ENCODE results near the gene SEC14L5.

The SEC14L5 gene

DNA sequence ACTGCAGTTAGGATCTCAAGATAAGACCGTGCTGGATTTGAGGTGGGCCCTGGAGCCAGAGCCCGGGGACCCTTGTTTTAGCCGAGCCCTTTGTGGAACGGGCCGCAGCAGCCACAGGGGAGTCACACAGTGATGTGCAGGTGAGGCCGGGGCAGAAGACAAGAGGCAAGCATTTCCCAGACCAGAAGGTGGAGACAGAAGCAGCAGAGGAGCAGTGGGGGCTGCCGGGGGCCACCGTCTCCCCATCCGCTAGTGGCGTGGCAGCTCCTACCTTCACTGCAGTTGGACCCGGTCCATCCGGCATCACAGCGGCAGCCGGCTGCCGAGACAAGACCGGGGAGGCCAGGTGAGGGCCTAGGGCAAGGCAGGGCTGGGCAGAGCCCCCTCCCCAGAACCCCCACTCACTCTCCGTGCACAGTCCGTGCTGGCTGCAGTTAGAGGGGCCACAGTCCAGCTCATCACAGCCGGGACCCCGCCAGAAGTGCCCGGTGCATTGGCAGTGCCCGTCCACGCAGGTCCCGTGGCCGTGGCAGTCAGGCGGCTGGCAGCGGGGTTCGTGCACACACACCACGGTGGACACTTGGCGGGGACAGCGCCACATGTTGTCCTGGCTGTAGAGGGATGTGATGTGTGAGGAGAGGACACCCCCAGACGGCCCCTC, 69.6 kb downstream of the SEC14L5 start:
- Histone ChIP-seq H3K4me1 (ENCODE audit: low read length) (peaks cover 5% of the 10 kb centered on the region; the same call in 1 of the 2 replicates), H2AFZ (ENCODE audit: low read depth, low read length) (no peak overlapping the region), H3K36me3 (replicated peaks; ENCODE audit: low read depth, low read length) (no peaks in the 10 kb centered on the region), H3K27ac (ENCODE audit: low read length) (no peak overlapping the region), H4K20me1 (ENCODE audit: insufficient read depth, low read length) (no peaks in the 10 kb centered on the region), H3K79me2 (ENCODE audit: low read length) (no peaks in the 10 kb centered on the region), H3K9me3 (ENCODE audit: insufficient read depth, low read length) (no peaks in the 10 kb centered on the region), H3K9ac (ENCODE audit: low read length) (no peak overlapping the region), H3K27me3 (ENCODE audit: low read depth, low read length) (no peaks in the 10 kb centered on the region), H3K4me3 (ENCODE audit: low read length) (no peak overlapping the region), H3K4me2 (ENCODE audit: low read length) (no peak overlapping the region)
- TF ChIP-seq, protein P1, sequence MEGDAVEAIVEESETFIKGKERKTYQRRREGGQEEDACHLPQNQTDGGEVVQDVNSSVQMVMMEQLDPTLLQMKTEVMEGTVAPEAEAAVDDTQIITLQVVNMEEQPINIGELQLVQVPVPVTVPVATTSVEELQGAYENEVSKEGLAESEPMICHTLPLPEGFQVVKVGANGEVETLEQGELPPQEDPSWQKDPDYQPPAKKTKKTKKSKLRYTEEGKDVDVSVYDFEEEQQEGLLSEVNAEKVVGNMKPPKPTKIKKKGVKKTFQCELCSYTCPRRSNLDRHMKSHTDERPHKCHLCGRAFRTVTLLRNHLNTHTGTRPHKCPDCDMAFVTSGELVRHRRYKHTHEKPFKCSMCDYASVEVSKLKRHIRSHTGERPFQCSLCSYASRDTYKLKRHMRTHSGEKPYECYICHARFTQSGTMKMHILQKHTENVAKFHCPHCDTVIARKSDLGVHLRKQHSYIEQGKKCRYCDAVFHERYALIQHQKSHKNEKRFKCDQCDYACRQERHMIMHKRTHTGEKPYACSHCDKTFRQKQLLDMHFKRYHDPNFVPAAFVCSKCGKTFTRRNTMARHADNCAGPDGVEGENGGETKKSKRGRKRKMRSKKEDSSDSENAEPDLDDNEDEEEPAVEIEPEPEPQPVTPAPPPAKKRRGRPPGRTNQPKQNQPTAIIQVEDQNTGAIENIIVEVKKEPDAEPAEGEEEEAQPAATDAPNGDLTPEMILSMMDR (IDR thresholded peaks at IDR 0.05; ENCODE audit: low read depth, low read length): no peak
- no peak for TF ChIP-seq EZH2phosphoT487 (IDR thresholded peaks at IDR 0.05; ENCODE audit: low read depth)

DNA sequence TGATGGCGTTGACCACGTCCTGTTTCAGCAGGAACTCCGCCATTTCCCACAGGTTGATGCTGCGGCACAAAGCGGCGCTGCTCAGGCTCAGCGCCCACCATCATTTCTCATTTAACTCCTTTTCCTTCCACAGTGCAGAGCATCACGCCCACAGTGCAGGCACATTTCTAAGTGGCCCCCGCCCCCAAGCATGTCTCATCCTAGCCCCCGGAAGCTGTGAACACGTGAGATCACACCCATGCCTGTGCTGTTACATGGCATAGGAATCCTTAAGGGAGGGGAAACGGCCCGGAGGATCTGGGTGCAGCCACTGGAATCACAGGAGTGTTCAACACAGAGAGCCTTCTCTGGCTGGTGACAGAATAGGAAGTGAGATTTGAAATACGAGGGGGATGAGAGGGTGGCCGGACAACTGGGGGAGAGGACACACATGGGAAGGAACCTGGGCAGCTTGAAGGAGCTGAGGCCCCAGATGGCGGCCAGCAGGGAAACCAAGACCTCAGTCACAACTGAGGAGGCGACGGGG, 70.9 kb downstream of the SEC14L5 start:
- H4K20me1 ChIP-seq (ENCODE audit: insufficient read depth, low read length): no peaks in the 10 kb centered on the region
- no peaks in the 10 kb centered on the region for H3K79me2 ChIP-seq (ENCODE audit: low read length)
- H3K9me3 ChIP-seq (ENCODE audit: insufficient read depth, low read length): no peaks in the 10 kb centered on the region
- TF ChIP-seq, protein P1 (IDR thresholded peaks at IDR 0.05; ENCODE audit: low read depth, low read length): no peak
- no peak for TF ChIP-seq EZH2phosphoT487 (IDR thresholded peaks at IDR 0.05; ENCODE audit: low read depth)
- no peak overlapping the region for H2AFZ ChIP-seq (ENCODE audit: low read depth, low read length)
- H3K4me1 ChIP-seq (ENCODE audit: low read length): peaks cover 9% of the 10 kb centered on the region
- no peak overlapping the region for H3K9ac ChIP-seq (ENCODE audit: low read length)
- no peaks in the 10 kb centered on the region for H3K27me3 ChIP-seq (ENCODE audit: low read depth, low read length)
- no peak overlapping the region for H3K4me3 ChIP-seq (ENCODE audit: low read length)
- H3K27ac ChIP-seq (ENCODE audit: low read length): no peak overlapping the region
- no peaks in the 10 kb centered on the region for H3K36me3 ChIP-seq (replicated peaks; ENCODE audit: low read depth, low read length)
- H3K4me2 ChIP-seq (ENCODE audit: low read length): no peak overlapping the region

DNA sequence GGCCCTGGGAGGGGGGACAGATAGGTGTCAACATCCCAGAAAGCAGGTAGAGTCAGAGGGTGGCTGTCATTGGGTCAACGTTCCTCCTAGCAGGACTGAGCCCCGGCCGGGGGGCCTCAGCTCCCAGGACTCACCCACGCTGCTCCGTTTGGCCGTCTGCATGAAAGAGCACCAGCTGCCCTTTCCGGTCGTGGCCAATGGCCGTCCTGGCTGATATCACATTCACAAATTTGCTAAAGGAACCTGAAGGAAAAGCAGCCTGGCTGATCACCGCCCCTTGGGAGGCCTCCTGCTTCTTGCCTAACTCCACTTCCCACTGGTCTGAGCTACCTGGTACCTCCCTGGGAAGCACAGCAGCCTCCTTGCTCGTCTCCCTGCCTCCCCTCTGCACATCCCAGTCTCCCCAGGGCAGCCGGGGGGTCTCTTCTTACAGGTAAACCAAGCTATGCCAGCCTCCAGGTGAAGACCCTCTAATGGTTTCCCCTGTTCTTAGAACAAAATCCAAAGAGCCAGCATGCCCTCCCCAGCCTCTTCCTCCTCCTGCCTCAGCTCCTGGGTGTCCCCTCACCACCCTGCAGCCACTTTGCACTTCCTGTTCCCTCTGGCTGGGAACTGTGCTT, 72.2 kb downstream of the SEC14L5 start:
- Histone ChIP-seq H3K79me2 (ENCODE audit: low read length) (no peaks in the 10 kb centered on the region), H3K27me3 (ENCODE audit: low read depth, low read length) (no peaks in the 10 kb centered on the region), H3K9me3 (ENCODE audit: insufficient read depth, low read length) (no peaks in the 10 kb centered on the region), H3K36me3 (replicated peaks; ENCODE audit: low read depth, low read length) (no peaks in the 10 kb centered on the region), H3K4me3 (ENCODE audit: low read length) (no peak overlapping the region), H4K20me1 (ENCODE audit: insufficient read depth, low read length) (no peaks in the 10 kb centered on the region), H3K4me1 (ENCODE audit: low read length) (peaks cover 12% of the 10 kb centered on the region), H3K4me2 (ENCODE audit: low read length) (no peak overlapping the region), H3K9ac (ENCODE audit: low read length) (no peak overlapping the region), H3K27ac (ENCODE audit: low read length) (no peak overlapping the region), H2AFZ (ENCODE audit: low read depth, low read length) (no peak overlapping the region)
- TF ChIP-seq, protein P1 (IDR thresholded peaks at IDR 0.05; ENCODE audit: low read depth, low read length): no peak
- no peak for TF ChIP-seq EZH2phosphoT487 (IDR thresholded peaks at IDR 0.05; ENCODE audit: low read depth)

DNA sequence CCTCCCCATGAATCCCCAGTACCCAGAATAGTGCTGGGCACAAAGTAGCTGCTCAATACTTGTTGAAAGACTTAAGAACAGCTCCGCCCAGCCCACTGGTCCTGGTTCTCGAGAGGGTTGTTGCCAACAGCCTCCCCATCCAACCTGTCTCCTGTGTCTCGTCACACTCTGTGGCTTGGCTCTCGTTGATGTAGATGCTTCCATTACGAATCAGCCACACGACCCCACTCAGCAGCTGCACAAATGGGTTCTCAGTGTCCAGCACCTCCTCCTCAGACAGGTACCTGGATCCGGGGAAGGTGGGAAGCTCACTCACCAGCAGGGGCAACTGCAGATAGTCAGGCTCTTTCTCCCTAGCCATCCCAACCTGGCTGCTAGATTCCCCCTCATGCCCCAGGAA, 73.5 kb downstream of the SEC14L5 start:
- TF ChIP-seq, protein P1 (IDR thresholded peaks at IDR 0.05; ENCODE audit: low read depth, low read length): no peak
- TF ChIP-seq EZH2phosphoT487 (IDR thresholded peaks at IDR 0.05; ENCODE audit: low read depth): no peak
- H3K27me3 ChIP-seq (ENCODE audit: low read depth, low read length): no peaks in the 10 kb centered on the region
- no peaks in the 10 kb centered on the region for H3K36me3 ChIP-seq (replicated peaks; ENCODE audit: low read depth, low read length)
- no peak overlapping the region for H3K27ac ChIP-seq (ENCODE audit: low read length)
- H3K4me1 ChIP-seq (ENCODE audit: low read length): peaks cover 12% of the 10 kb centered on the region
- H3K9me3 ChIP-seq (ENCODE audit: insufficient read depth, low read length): no peaks in the 10 kb centered on the region
- H4K20me1 ChIP-seq (ENCODE audit: insufficient read depth, low read length): no peaks in the 10 kb centered on the region
- H3K79me2 ChIP-seq (ENCODE audit: low read length): no peaks in the 10 kb centered on the region
- no peak overlapping the region for H3K9ac ChIP-seq (ENCODE audit: low read length)
- no peak overlapping the region for H2AFZ ChIP-seq (ENCODE audit: low read depth, low read length)
- no peak overlapping the region for H3K4me2 ChIP-seq (ENCODE audit: low read length)
- no peak overlapping the region for H3K4me3 ChIP-seq (ENCODE audit: low read length)

Data from OCI-LY3 (cell line).